Lower leg skin (tissue), 3 donors: ENCODE results near the gene WDR87.

Source experiments
- POLR2A ChIP-seq, 2 donors: fragments of 450-650 bp; IDR thresholded peaks; one replicate each; pipeline ENCODE4 v1.6.1; 2016 to 2017; ENCODE audit warnings: antibody characterized with exemption in 2 of 2, mild to moderate bottlenecking in 1 of 2, moderate library complexity in 1 of 2
- TF ChIP-seq, protein P1 (sequence below), 3 donors: fragments of 450-650 bp; IDR thresholded peaks; one replicate each; pipeline ENCODE4 v1.5.1; 2016; ENCODE audit warnings: antibody characterized with exemption in 3 of 3, mild to moderate bottlenecking in 3 of 3, moderate library complexity in 2 of 3

GRCh38 chr19:37933937-37934358 is 27.6 kb upstream of the WDR87 start:
- TF ChIP-seq, protein P1, sequence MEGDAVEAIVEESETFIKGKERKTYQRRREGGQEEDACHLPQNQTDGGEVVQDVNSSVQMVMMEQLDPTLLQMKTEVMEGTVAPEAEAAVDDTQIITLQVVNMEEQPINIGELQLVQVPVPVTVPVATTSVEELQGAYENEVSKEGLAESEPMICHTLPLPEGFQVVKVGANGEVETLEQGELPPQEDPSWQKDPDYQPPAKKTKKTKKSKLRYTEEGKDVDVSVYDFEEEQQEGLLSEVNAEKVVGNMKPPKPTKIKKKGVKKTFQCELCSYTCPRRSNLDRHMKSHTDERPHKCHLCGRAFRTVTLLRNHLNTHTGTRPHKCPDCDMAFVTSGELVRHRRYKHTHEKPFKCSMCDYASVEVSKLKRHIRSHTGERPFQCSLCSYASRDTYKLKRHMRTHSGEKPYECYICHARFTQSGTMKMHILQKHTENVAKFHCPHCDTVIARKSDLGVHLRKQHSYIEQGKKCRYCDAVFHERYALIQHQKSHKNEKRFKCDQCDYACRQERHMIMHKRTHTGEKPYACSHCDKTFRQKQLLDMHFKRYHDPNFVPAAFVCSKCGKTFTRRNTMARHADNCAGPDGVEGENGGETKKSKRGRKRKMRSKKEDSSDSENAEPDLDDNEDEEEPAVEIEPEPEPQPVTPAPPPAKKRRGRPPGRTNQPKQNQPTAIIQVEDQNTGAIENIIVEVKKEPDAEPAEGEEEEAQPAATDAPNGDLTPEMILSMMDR (IDR thresholded peaks at IDR 0.05), result no peak
- no peak for TF ChIP-seq POLR2A (IDR thresholded peaks at IDR 0.05)
